ENCODE results near the gene ALG3.

The ALG3 gene

DNA sequence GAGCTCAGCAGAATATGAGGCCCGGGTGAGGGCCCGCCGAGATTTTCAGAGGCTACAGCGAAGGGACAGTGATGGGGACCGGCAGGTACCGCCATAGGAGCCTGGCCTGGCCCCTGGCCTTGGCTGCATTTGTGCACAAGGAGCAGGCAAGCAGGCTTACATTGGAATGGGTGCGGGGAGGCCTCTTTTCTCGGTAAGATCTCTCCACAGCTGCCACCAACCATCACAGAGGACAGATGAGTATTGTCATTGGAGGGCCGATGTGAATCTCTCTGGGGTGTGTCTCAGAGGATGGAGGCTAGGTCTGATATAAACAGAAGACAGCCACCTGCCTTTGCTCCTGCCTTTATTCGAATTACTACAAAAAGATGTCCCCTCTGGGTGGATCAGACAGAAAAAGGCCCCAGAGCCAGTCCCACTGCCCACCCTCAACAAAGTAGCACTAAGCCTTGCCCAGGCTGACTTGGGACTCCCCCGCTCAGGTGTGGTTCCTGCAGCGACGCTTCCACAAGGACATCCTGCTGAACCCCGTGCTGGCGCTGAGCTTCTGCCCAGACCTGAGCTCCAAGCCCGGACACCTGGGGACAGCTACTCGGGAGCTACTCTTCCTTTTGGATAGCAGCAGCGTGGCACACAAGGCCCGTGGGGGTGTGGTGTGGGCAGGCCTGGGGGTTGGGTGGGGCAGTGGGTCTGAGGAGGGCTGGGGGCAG is 13.9 kb downstream of the ALG3 start:
- no peak for DNase-seq

- no peak for DNase-seq
Observed at GRCh38 chr3:184234224-184234623, 14.5 kb downstream of the ALG3 start.

- no peak for DNase-seq
Observed at GRCh38 chr3:184233127-184233843, 15.5 kb downstream of the ALG3 start.

DNA sequence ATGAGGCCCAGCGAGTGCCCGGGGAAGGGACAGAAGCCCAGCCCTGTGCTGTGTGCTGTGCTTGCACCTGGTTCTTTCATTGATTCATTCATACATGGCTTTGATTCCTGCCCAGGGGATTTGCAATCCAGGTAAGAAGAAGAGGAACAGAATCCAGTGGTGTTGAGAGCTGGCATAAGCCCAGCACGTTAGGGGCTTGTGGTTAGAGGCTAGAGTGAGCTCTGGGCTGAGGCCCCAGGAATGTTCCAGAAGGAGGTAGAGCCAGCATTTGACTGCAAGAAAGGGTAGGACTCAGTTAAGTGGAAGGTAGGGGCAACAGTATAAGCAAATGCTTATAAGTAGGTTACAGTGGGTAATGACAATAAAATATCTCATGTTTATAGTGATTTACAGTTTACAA is 17.1 kb downstream of the ALG3 start:
- no peak for DNase-seq

DNA sequence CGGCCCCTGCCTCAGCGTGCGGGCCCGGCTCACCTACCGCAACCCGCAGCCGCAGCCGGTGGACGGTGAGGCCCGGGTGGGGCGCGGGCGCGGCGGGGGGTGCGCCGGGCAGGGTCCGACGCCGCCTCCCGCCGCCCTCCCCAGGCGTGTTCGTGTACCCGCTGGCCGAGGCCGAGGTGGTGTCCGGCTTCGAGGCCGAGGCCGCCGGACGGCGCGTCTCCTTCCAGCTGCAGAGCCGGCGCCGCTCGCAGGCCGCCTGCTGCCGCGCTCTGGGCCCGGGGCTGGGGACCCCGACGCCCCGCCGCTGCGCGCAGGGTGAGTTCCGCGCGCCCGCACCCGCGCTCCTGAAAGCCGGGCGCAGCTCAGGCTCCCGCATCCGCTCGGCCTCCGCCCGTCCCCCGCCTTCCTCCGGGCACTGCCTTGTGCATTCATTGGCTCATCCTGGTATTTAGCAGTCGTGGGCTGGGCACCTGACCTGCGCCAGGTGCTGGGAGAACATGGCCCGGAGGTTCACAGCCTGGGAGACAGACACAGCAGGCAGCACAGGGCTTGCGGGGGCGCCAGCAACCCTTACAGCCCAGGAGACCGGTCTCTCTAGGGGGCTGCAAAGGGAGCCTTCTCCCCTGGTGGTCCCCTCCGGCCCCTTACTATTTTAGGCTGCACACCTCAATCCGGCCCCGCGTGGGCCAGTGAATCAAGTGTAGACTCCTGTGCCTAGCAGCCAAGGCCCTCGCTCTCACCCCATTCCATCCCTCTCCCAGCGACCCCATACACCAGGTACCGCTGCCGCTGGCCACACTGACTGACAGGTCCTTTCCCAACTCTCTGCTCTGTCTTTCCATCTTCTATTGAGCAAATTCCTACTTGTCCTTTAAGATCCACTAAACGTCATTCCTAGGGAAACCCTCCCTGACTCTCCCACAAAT is 17.9 kb downstream of the ALG3 start:
- no peak for DNase-seq

DNA sequence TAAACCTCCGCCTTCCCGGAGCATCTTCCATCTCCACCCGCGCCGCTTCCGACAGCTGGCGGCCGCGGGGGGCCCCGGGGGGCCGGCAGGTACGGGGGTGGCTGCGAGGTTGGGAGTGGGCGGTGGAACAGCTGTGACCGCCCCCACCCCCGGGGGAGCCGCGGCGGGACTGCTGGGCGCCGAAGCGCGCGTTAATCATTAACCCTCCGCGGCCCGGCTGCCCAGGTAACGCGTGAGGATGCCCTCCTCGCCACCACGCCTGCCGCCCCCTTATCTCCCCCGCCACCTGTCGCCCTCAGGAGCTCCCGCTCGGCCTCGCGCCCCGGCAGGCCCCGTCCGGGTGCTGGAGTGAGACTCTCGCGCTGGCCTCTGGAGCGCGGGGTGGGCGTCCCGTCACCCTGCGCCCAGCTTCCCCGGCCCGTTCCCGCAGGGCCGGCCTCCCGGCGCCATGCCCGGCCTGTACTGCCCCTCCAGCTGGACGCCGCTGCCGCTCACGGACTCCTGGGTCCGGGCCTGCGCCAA is 18.6 kb downstream of the ALG3 start:
- no peak for DNase-seq

- DNase-seq = peak; percentile 65
Observed at GRCh38 chr3:184229394-184230080, 19.2 kb downstream of the ALG3 start, which contains the start of gene VWA5B2. TSS of gene VWA5B2 (plus strand) at chr3:184229585. CDS start at chr3:184230529, 944 bp downstream.

GRCh38 chr3:184228376-184229137 is 20.2 kb downstream of the ALG3 start:
- DNase-seq = no peak

GRCh38 chr3:184227481-184227935 is 21.3 kb downstream of the ALG3 start:
- peak; percentile 50 for DNase-seq

DNA sequence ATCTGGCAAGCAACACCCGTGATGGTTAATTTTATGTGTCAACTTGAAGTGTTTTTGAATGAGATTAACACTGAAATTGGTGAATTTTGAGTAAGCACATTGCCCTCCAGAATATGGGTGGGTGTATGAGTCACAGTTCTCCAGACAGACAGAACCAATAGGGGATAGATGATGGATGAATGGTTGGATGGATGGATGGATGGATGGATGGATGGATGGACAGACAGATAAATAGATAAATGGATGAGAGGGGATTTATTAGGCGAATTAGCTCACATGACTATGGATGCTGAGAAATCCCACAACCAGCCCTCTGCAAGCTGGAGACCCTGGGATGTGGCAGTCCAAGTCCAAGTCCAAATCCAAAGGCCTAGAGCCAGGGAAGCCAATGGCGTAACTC is 24.8 kb downstream of the ALG3 start:
- DNase-seq = no peak

GRCh38 chr3:184222521-184222920 is 26.2 kb downstream of the ALG3 start:
- no peak for DNase-seq

- no peak for DNase-seq
Observed at GRCh38 chr3:184218814-184219213, 29.9 kb downstream of the ALG3 start.

GRCh38 chr3:184211718-184212117 is 37.0 kb downstream of the ALG3 start:
- no peak for DNase-seq

DNA sequence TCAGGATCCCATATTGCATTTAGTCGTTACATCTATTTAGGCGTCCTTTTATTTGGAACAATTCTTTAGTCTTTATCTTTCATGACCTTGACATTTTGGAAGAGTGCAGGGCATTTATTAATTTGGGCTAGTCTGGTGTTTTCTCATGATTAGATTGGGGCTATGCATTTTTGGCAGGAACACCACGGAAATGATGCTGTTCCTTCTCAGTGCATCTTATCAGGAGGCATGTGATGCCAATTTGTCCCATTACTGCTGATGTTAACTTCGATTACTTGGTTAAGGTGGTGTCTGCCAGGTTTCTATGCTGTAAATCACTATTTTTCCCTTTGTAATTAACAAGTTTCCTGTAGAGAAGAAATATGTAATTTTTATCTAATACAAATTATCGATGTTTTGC is 37.5 kb downstream of the ALG3 start:
- DNase-seq = no peak

GRCh38 chr3:184209146-184209923 is 39.4 kb downstream of the ALG3 start:
- no peak for DNase-seq

- DNase-seq = no peak
Observed at GRCh38 chr3:184203526-184203925, 45.2 kb downstream of the ALG3 start.

- DNase-seq = no peak
Observed at GRCh38 chr3:184200825-184201224, 47.9 kb downstream of the ALG3 start.

DNA sequence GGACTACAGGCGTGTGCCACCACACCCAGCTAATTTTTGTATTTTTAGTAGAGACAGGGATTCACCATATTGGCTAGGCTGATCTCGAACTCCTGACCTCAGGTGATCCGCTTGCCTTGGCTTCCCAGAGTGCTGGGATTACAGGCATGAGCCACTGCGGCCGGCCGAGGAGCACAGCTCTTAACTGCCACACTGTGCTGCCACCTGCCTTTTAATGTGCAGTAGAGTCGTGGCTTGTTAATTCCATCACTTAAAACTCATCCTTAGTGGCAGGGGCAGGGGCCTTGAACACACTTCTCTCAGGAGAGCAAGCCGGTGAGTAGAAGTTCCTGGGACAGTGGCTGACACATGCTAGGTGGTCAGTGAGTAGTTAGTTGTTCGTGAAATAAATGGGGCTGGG is 50.3 kb downstream of the ALG3 start:
- DNase-seq = no peak

DNA sequence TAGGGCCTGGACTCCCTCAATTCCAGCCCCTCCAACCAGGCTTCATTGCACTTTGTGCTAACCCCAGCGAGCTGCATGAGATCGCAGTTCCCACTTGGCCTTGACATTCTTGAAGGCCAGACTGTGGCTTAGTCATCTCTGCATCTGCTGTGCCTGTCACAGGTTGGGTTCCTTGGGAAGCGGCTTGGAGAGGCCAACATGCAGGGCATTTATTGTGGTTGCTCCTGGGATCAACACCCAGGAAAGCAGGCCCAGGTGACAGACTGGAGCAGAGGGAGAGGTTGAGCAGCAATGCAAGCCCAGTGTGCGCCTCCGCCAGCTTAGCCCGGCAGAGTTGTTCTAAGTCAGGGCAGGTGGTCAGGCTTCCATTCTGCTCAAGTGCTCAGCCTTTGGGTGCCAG is 52.2 kb downstream of the ALG3 start:
- DNase-seq = no peak

DNA sequence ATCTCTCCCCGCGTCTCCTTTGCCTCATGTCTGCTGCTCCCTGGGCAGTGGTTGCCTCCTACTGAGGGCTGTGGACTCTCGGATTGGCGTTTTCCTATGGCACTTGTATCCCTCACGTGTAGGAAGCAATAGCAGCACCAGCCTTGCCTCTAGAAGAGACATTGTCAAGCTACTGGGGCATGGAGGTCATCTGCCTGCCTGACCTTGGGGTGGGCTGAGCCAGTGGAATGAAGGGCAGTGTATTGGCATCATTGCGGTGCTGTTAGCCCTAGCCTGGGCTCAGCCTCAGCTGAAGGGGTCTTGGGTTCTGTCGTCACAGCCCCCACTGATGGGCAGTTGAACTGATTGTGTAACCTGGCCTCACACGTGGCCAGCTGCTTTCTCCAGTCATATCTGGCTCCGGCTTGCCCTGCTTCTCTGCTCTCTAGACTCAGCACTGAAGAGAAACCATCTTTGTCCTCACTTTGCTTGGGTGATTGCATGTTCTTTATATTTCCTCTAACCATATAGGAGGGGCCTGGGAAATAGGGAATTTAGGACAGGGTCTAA is 54.7 kb downstream of the ALG3 start:
- DNase-seq = no peak

GRCh38 chr3:184192889-184193288 is 55.9 kb downstream of the ALG3 start:
- no peak for DNase-seq

Data from stimulated activated CD4-positive, alpha-beta T cell treated with anti-CD3 and anti-CD28 coated beads, Interleukin-4, amount 100 ng/mL, for 24 hours (primary cell).